Measurements from ENCODE around the gene DZIP3.
"Not testable (repeated sequence)": the region's sequence is repeated elsewhere in the genome, so short reads cannot be mapped to it uniquely, and the experiment has no call there.

Gene DZIP3

GRCh38 chr3:108598375-108598774 is 8.9 kb downstream of the DZIP3 start:
- DNase-seq: no peak

DNA sequence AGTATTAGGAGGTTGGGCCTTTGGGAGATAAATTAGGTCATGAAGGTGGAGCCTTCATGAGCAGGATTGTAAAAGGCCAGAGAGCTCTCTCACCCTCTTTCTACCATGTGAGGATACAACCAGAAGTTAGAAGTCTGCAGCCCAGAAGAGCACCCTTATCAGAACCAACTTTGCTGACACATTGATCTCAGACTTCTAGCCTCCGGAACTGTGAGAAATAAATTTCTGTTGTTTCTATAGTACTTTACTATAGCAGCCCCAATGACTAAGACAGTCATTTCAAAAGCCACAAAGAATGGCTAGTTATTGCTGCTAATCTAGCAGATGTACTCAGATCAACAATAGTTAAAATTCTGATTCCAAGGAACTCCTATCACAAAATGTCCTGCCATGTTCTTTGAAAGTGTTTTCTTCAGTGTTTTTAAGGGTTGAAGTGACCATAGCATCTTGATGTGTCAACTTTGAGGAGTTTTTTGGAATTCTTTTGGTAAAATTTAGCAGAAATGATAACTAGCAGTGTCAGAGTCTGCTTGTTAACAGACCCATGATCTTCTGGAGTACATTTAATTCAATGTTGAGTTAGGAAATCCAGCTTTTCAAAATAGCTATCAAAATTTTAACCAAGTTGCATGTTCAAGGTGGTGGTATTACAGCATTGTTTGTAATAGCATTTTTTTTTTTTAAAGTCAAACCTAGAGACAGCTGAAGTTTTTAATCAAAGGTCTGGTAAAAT is 10.3 kb downstream of the DZIP3 start:
- no peak for DNase-seq

GRCh38 chr3:108602249-108602934 is 12.9 kb downstream of the DZIP3 start:
- DNase-seq: peak in 10 of 51 donors; percentile 5 to 61 (median 14)

GRCh38 chr3:108602935-108603294 is 13.4 kb downstream of the DZIP3 start:
- no peak for DNase-seq

- peak in 1 of 51 donors; percentile 14 for DNase-seq
Observed at GRCh38 chr3:108603691-108604090, 14.2 kb downstream of the DZIP3 start.

DNA sequence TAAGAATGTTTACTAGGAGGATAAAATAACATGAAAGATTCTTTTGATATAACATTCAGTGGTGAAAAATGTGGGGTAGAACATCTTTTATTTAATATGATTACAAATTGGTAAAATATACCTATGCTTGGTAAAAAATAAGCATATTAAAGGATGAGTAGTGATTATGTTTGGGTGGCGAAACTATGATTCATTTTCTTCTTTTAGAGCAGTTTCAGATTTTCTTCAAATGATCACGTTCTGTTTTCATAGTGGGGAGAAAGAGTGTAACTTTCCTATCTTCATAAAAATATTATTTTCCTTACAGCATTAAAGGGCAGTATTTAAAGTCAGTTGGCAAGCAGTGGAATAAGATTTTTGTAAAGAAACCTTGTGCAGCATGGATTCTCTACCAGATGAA is 15.5 kb downstream of the DZIP3 start:
- DNase-seq: no peak

GRCh38 chr3:108605491-108605890 is 16.0 kb downstream of the DZIP3 start:
- no peak for DNase-seq

DNA sequence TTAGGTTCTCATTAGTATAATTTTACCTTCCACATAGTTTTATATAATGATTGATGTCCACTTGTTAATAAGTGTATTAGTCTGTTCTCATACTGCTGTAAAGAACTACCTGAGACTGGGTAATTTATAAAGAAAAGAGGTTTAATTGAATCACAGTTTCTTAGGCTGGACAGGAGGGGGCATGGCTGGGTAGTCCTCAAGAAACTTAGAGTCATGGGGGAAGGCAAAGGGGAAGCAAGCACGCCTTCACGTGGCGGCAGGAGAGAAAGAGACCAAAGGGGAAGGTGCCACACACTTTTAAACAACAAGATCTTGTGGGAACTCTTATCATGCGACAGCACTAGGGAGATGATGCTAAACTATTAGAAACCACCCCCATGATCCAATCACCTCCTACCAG is 19.2 kb downstream of the DZIP3 start:
- no peak for DNase-seq

- DNase-seq: no peak
Observed at GRCh38 chr3:108610651-108611050, 21.1 kb downstream of the DZIP3 start.

- DNase-seq: not testable (repeated sequence)
Observed at GRCh38 chr3:108616090-108616489, 26.6 kb downstream of the DZIP3 start.

DNA sequence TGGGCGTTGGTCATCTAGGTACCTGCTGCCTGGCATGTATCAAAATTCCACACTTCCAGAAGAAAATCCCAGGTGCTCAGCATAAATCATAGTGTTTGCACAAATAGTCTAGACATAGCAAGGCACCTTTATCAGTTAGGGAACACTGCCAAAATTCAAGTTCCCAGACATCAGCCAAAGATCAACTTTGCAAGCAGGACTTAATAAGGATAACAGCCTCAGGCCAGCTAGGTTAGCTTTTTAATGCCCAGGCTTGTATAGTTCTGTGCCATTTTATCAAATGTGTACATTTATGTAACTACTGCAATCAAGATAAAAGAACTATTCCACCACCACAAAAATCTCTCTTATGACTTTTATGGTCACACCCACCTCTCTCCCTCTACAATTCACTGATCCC is 30.7 kb downstream of the DZIP3 start:
- no peak for DNase-seq

- no peak for DNase-seq
Observed at GRCh38 chr3:108623504-108623903, 34.0 kb downstream of the DZIP3 start.

DNA sequence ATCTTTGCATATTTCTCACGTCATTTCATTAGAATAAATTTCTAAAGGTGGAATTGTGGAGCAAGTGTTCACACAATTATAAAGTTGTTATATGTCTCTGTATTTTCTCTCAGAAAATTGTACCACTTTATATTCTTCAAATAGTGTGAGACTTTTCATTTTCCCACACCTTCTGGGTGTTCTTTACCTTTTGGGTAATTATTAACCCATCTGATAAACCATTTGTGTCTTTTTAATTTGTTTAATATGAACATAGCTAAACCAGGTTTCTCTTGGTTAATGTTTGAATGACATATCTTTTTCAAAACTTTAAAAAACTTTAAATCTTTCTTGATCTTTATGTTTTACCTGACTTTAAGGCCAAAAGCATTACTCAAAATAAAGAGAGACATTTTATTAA is 40.5 kb downstream of the DZIP3 start:
- no peak for DNase-seq

- no peak for DNase-seq
Observed at GRCh38 chr3:108642526-108642925, 53.0 kb downstream of the DZIP3 start.

GRCh38 chr3:108645364-108645763 is 55.8 kb downstream of the DZIP3 start:
- no peak for DNase-seq

- not testable (repeated sequence) for DNase-seq
Observed at GRCh38 chr3:108655664-108656063, 66.1 kb downstream of the DZIP3 start.

GRCh38 chr3:108661699-108662098 is 72.2 kb downstream of the DZIP3 start:
- no peak for DNase-seq

GRCh38 chr3:108662142-108662738 is 72.7 kb downstream of the DZIP3 start:
- DNase-seq: peak in 2 of 51 donors; percentile 5 to 50

- peak in 1 of 51 donors; percentile 3 for DNase-seq
Observed at GRCh38 chr3:108664266-108664665, 74.7 kb downstream of the DZIP3 start.

GRCh38 chr3:108667312-108667711 is 77.8 kb downstream of the DZIP3 start:
- DNase-seq: no peak

DNA sequence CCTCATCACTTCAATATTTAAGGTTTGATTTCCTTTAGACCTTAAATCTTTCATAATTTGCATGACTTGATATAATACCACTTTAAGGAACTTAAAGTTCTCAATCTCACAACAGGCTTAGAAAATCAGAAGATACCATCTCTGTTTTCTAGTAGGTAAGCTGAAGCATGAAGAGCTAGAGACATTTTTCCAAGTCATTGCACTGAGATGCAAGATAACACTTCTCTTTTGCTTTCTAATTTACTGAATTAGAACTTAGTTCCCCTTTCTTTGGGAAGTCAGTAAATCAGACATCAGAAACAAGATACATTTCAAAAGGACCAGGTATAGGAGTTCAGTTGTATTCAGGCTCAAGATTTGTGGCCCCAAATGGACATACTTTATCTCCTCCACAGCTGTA is 79.7 kb downstream of the DZIP3 start:
- DNase-seq: no peak

- no peak for DNase-seq
Observed at GRCh38 chr3:108672701-108673100, 83.2 kb downstream of the DZIP3 start.
